Stomach (tissue), 4 donors: ENCODE measurements around the gene LCN6.

Experiments used
- CTCF ChIP-seq, 7 experiments: fragments of 450-650 bp in 4 of 7; fragments of 200-600 bp in 3 of 7; sonication (generic) in 3 of 7; IDR thresholded peaks; one replicate each; pipeline ENCODE4 v1.5.1; 2016 to 2019; ENCODE audit warnings: antibody characterized with exemption in 7 of 7, control low read depth in 2 of 7, mild to moderate bottlenecking in 1 of 7
- POLR2AphosphoS5 ChIP-seq, 3 donors: sonication (generic); formaldehyde crosslinking; IDR thresholded peaks; one replicate each; pipeline ENCODE4 v1.6.1; 2016; ENCODE audit warnings: antibody characterized with exemption in 3 of 3

- TF ChIP-seq CTCF (IDR thresholded peaks at IDR 0.05) (no peak), POLR2AphosphoS5 (IDR thresholded peaks at IDR 0.05) (no peak)
Observed at GRCh38 chr9:136700959-136701667, 47.2 kb downstream of the LCN6 start.
